B cell (primary cell): Measurements from ENCODE around the gene SDK2. TPM values are rescaled to one million over a fixed set of nuclear protein-coding genes. Genes with fewer than 3 reads are reported as not detected.
"Not testable (repeated sequence)": the region's sequence is repeated elsewhere in the genome, so short reads cannot be mapped to it uniquely, and the experiment has no call there.

Experiments
- ATAC-seq: fragments of 200-7000 bp; cut with Tn5 transposase; one replicate; pipeline ENCODE4 v1.10.0; 2021; ENCODE audit warnings: low read depth, mild to moderate bottlenecking, moderate number of reproducible peaks, moderate library complexity
- CTCF ChIA-PET: fragments of 350-600 bp; sonication (Branson Sonifier 250); formaldehyde crosslinking; loops from one replicate; lab custom pipeline; 2021; ENCODE audit warnings: antibody characterized with exemption, inconsistent platforms; lab: Charles Lee
- POLR2A ChIA-PET: fragments of 350-600 bp; sonication (Branson Sonifier 250); formaldehyde crosslinking; loops from one replicate; lab custom pipeline; 2021; ENCODE audit warnings: antibody characterized with exemption; lab: Charles Lee
- DNase-seq: peaks from one replicate; pipeline ENCODE4 v3.0.0; 2013
- H2AFZ ChIP-seq: 2 replicates; pipeline ENCODE4 v1.6.1; 2012; ENCODE audit warnings: mild to moderate bottlenecking, low read depth, low read length; ENCODE audit not compliant: insufficient read depth, poor library complexity, severe bottlenecking
- H3K27ac ChIP-seq, 2 donors: 1 replicate in 1 of 2; 2 replicates in 1 of 2; pipeline ENCODE4 v1.5.1; 2012 to 2013; ENCODE audit warnings: low read length in 2 of 2, mild to moderate bottlenecking in 2 of 2, moderate library complexity in 1 of 2
- H3K27me3 ChIP-seq, 4 experiments: fragments of 200-600 bp in 1 of 4; sonication (generic) in 1 of 4; replicated peaks in 1 of 4; 1 replicate in 2 of 4; 2 replicates in 2 of 4; pipeline versions ENCODE4 v1.6.1 to v1.7.0; 2013 to 2016; ENCODE audit warnings: low read length in 3 of 4, mild to moderate bottlenecking in 2 of 4, mixed read lengths in 1 of 4, moderate library complexity in 1 of 4; ENCODE audit not compliant: insufficient read depth in 4 of 4, control insufficient read depth in 3 of 4; ENCODE audit errors: control extremely low read depth in 1 of 4
- H3K36me3 ChIP-seq, 2 experiments: replicated peaks in 1 of 2; 1 replicate in 1 of 2; 2 replicates in 1 of 2; pipeline versions ENCODE4 v1.6.1 to v1.7.1; 2013; ENCODE audit warnings: low read length in 1 of 2; ENCODE audit not compliant: insufficient read depth in 2 of 2, control insufficient read depth in 1 of 2; ENCODE audit errors: control extremely low read depth in 1 of 2, extremely low read depth in 1 of 2
- H3K4me1 ChIP-seq, 2 donors: fragments of 200-600 bp in 1 of 2; sonication (generic) in 1 of 2; 1 replicate in 1 of 2; 2 replicates in 1 of 2; pipeline versions ENCODE4 v1.5.1 to v1.6.1; 2013 to 2017; ENCODE audit warnings: low read length in 2 of 2; ENCODE audit not compliant: control insufficient read depth in 2 of 2, insufficient read depth in 2 of 2
- H3K4me2 ChIP-seq: replicated peaks from 2 replicates; pipeline ENCODE3; 2012; ENCODE audit warnings: mild to moderate bottlenecking, low read depth, low read length; ENCODE audit not compliant: poor library complexity, severe bottlenecking
- H3K4me3 ChIP-seq, 5 experiments: fragments of 200-600 bp in 1 of 5; sonication (generic) in 1 of 5; 1 replicate in 3 of 5; 2 replicates in 2 of 5; pipeline versions ENCODE4 v1.5.1 to v1.7.0; 2011 to 2016; ENCODE audit warnings: low read length in 4 of 5, mild to moderate bottlenecking in 4 of 5, low read depth in 2 of 5, control low read depth in 1 of 5, moderate library complexity in 1 of 5; ENCODE audit not compliant: insufficient read depth in 1 of 5; ENCODE audit errors: control extremely low read depth in 1 of 5, extremely low read depth in 1 of 5
- H3K79me2 ChIP-seq: fragments of 200-600 bp; sonication (generic); one replicate; pipeline ENCODE4 v1.6.0; 2016; ENCODE audit warnings: low read length; ENCODE audit not compliant: control insufficient read depth, insufficient read depth
- H3K9ac ChIP-seq: fragments of 200-600 bp; sonication (generic); 2 replicates; pipeline ENCODE4 v1.6.1; 2017; ENCODE audit warnings: mild to moderate bottlenecking, low read length, moderate library complexity
- H3K9me3 ChIP-seq, 3 donors: one replicate each; pipeline versions ENCODE4 v1.6.1 to v1.7.1; 2013; ENCODE audit warnings: low read length in 2 of 3; ENCODE audit not compliant: control insufficient read depth in 2 of 3, insufficient read depth in 1 of 3; ENCODE audit errors: control extremely low read depth in 1 of 3
- H4K20me1 ChIP-seq: 2 replicates; pipeline ENCODE4 v1.6.0; 2012; ENCODE audit warnings: mild to moderate bottlenecking, low read length; ENCODE audit not compliant: insufficient read depth, control insufficient read depth, poor library complexity, severe bottlenecking
- H3K27ac Mint-ChIP-seq: one replicate; pipeline ENCODE4 v1.8.0; 2021; ENCODE audit warnings: mixed read lengths
- H3K27me3 Mint-ChIP-seq: one replicate; pipeline ENCODE4 v1.8.0; 2021; ENCODE audit warnings: mixed read lengths
- H3K4me1 Mint-ChIP-seq: one replicate; pipeline ENCODE4 v1.8.0; 2021; ENCODE audit warnings: mixed read lengths
- H3K4me3 Mint-ChIP-seq: one replicate; pipeline ENCODE4 v1.8.0; 2021; ENCODE audit warnings: mixed read lengths
- H3K9me3 Mint-ChIP-seq: one replicate; pipeline ENCODE4 v1.8.0; 2022; ENCODE audit warnings: mixed read lengths; ENCODE audit not compliant: insufficient read depth
- CTCF ChIP-seq: fragments of 200-600 bp; IDR thresholded peaks from one replicate; pipeline ENCODE4 v1.8.0; 2022; ENCODE audit warnings: antibody characterized with exemption, mild to moderate bottlenecking
- EZH2 ChIP-seq: IDR thresholded peaks from 2 replicates; pipeline ENCODE4 v1.6.1; 2012; ENCODE audit warnings: borderline replicate concordance, low read depth, mild to moderate bottlenecking, moderate library complexity, low read length; ENCODE audit not compliant: insufficient read depth, poor library complexity, severe bottlenecking
- WGBS: methylation state at CpG from one replicate; pipeline ENCODE4 v1.1.5; 2013; ENCODE audit warnings: missing lambda C conversion rate; ENCODE audit not compliant: insufficient coverage; 5-methylcytosine and 5-hydroxymethylcytosine counted together
- intact Hi-C: fragments of 100-400 bp; cut with micrococcal nuclease; formaldehyde crosslinking; loops from one replicate; pipeline ENCODE4 v1.10.0; 2022
- polyA plus RNA-seq: library from polyadenylated mRNA; depleted of rRNA; stranded (reverse); fragments of >200 nt; gene quantifications from 2 replicates; pipeline ENCODE4 v1.2.3, GENCODE V29; 2012
- total RNA-seq, 2 donors: library from RNA; stranded (reverse); fragments of 120-200 nt in 1 of 2; gene quantifications; 1 replicate in 1 of 2; 2 replicates in 1 of 2; pipeline versions ENCODE4 v1.2.3 to v1.2.4, GENCODE V29; 2013 to 2022

Gene SDK2
- total and polyA plus RNA-seq, 2 donors (not counting 1 experiment from before 2014, with no cell fraction given): 3.2 to 13.0 TPM

GRCh38 chr17:73335591-73336407 is 308.4 kb downstream of the SDK2 start:
- Mint-ChIP-seq H3K4me1 (no peaks in the 10 kb centered on the region), H3K27me3 (no peaks in the 10 kb centered on the region), H3K27ac (no peak overlapping the region), H3K4me3 (no peak overlapping the region), H3K9me3 (no peaks in the 10 kb centered on the region)
- no peak for DNase-seq
- POLR2A ChIA-PET: no interaction called here
- Histone ChIP-seq H3K9me3 (no peaks in the 10 kb centered on the region), H2AFZ (no peak overlapping the region), H3K9ac (no peak overlapping the region), H3K79me2 (no peaks in the 10 kb centered on the region), H3K36me3 (no peaks in the 10 kb centered on the region), H3K4me2 (no peak overlapping the region), H3K4me1 (no peaks in the 10 kb centered on the region), H3K27me3 (no peaks in the 10 kb centered on the region), H4K20me1 (no peaks in the 10 kb centered on the region), H3K4me3 (no peak overlapping the region), H3K27ac (no peak overlapping the region)
- ATAC-seq: no peak
- TF ChIP-seq CTCF: no peak
- no peak for TF ChIP-seq EZH2
- intact Hi-C loops: no loop called here
- WGBS: 88% methylated on average over 6 of the region's 12 CpGs
- CTCF ChIA-PET: no interaction called here

- H3K4me1 Mint-ChIP-seq: no peaks in the 10 kb centered on the region
- no peaks in the 10 kb centered on the region for H3K79me2 ChIP-seq
- no peaks in the 10 kb centered on the region for H3K36me3 ChIP-seq
- TF ChIP-seq EZH2 (no peak), CTCF (no peak)
- no peaks in the 10 kb centered on the region for H4K20me1 ChIP-seq
- H3K4me1 ChIP-seq: no peaks in the 10 kb centered on the region
- no peak overlapping the region for H3K27ac ChIP-seq
- ATAC-seq (no peak), DNase-seq (no peak)
- no peak overlapping the region for H3K4me3 ChIP-seq
- H3K27me3 ChIP-seq: no peaks in the 10 kb centered on the region
- no peak overlapping the region for H3K9ac ChIP-seq
- whole genome bisulfite sequencing: 82% methylated on average over 12 of the region's 12 CpGs
- H3K27me3 Mint-ChIP-seq: no peaks in the 10 kb centered on the region
- intact Hi-C loops: no loop called here
- POLR2A ChIA-PET: no interaction called here
- H3K9me3 Mint-ChIP-seq: no peaks in the 10 kb centered on the region
- no peak overlapping the region for H3K27ac Mint-ChIP-seq
- no peak overlapping the region for H3K4me3 Mint-ChIP-seq
- CTCF ChIA-PET: no interaction called here
- no peak overlapping the region for H2AFZ ChIP-seq
- no peak overlapping the region for H3K4me2 ChIP-seq
- H3K9me3 ChIP-seq: no peaks in the 10 kb centered on the region
Observed at GRCh38 chr17:73334771-73335513, 309.3 kb downstream of the SDK2 start.

GRCh38 chr17:73333445-73333844 is 310.8 kb downstream of the SDK2 start:
- CTCF ChIA-PET: interaction anchor here (0.7 kb wide), 2 partner anchors 25 to 606 kb away, joined by 3 read pairs; no protein-coding TSS in a partner anchor

More at GRCh38 chr17:73333445-73333844, 310.8 kb downstream of the SDK2 start:
- H3K4me3 ChIP-seq, H3K27ac ChIP-seq, H3K4me2 ChIP-seq, H2AFZ ChIP-seq, H3K27ac Mint-ChIP-seq, H3K36me3 ChIP-seq, H3K27me3 Mint-ChIP-seq, H3K4me1 ChIP-seq, H3K4me3 Mint-ChIP-seq, H3K9me3 ChIP-seq, DNase-seq, H3K27me3 ChIP-seq, ATAC-seq, intact Hi-C loops, H3K4me1 Mint-ChIP-seq, H3K79me2 ChIP-seq, H3K9me3 Mint-ChIP-seq, H4K20me1 ChIP-seq, H3K9ac ChIP-seq, POLR2A ChIA-PET: not testable (repeated sequence)
- WGBS: 100% methylated on average over 5 of the region's 9 CpGs
